ENCODE results near the gene TESPA1.

GRCh38 chr12:54993181-54993835 is 8.7 kb upstream of the TESPA1 start:
- TF ChIP-seq POLR2A (IDR thresholded peaks at IDR 0.05; ENCODE audit: low read length) (no peak), GATA1 (IDR thresholded peaks at IDR 0.05; ENCODE audit: low read depth, low read length) (no peak)

All from erythroblast (primary cell).